Heart left ventricle (tissue), 16 donors: Measurements from ENCODE around the gene ENTR1. TPM values are rescaled to one million over a fixed set of nuclear protein-coding genes. Genes with fewer than 3 reads are reported as not detected.

Experiments
- ATAC-seq, 4 donors: fragments of 200-7000 bp; cut with Tn5 transposase; one replicate each; pipeline ENCODE4 v1.9.1; 2020 to 2022; ENCODE audit warnings: moderate library complexity in 4 of 4, mild to moderate bottlenecking in 3 of 4, moderate number of reproducible peaks in 1 of 4
- DNase-seq, 5 donors: peaks; one replicate each; pipeline ENCODE4 v3.0.0-alpha.2; 2020
- H3K27ac ChIP-seq, 12 donors: fragments of 200-600 bp; sonication (generic) in 4 of 12; one replicate each; pipeline versions ENCODE4 v1.5.0 to v1.8.0; 2016 to 2022; ENCODE audit warnings: mild to moderate bottlenecking in 2 of 12
- H3K27me3 ChIP-seq, 9 donors: fragments of 200-600 bp; sonication (generic) in 2 of 9; one replicate each; pipeline versions ENCODE4 v1.5.1 to v1.8.0; 2016 to 2022; ENCODE audit warnings: mild to moderate bottlenecking in 3 of 9
- H3K36me3 ChIP-seq, 9 donors: fragments of 200-600 bp; sonication (generic) in 2 of 9; one replicate each; pipeline versions ENCODE4 v1.5.0 to v1.8.0; 2018 to 2022; ENCODE audit warnings: mild to moderate bottlenecking in 2 of 9
- H3K4me1 ChIP-seq, 12 donors: fragments of 200-600 bp; sonication (generic) in 4 of 12; one replicate each; pipeline versions ENCODE4 v1.5.0 to v1.8.0; 2016 to 2022; ENCODE audit warnings: mild to moderate bottlenecking in 3 of 12
- H3K4me3 ChIP-seq, 12 donors: fragments of 200-600 bp; sonication (generic) in 4 of 12; one replicate each; pipeline versions ENCODE4 v1.5.0 to v1.8.0; 2017 to 2022; ENCODE audit warnings: mild to moderate bottlenecking in 9 of 12, moderate library complexity in 4 of 12
- H3K9me3 ChIP-seq, 12 donors: fragments of 200-600 bp; sonication (generic) in 4 of 12; one replicate each; pipeline versions ENCODE4 v1.5.0 to v1.8.0; 2016 to 2022; ENCODE audit warnings: mild to moderate bottlenecking in 1 of 12
- CTCF ChIP-seq, 12 donors: fragments of 200-600 bp; sonication (generic) in 4 of 12; IDR thresholded peaks; one replicate each; pipeline versions ENCODE4 v1.5.0 to v1.8.0; 2018 to 2022; ENCODE audit warnings: antibody characterized with exemption in 12 of 12, mild to moderate bottlenecking in 5 of 12
- POLR2A ChIP-seq, 2 donors: fragments of 450-650 bp; IDR thresholded peaks; one replicate each; pipeline ENCODE4 v1.6.1; 2017; ENCODE audit warnings: antibody characterized with exemption in 2 of 2, mild to moderate bottlenecking in 2 of 2, moderate library complexity in 2 of 2
- WGBS, 4 donors: extraction: QIAGEN DNeasy Blood & Tissue Kit in 2 of 4; methylation state at CpG; one replicate each; pipeline versions ENCODE4 v1.1.5 to v1.1.7; 2013 to 2018; 5-methylcytosine and 5-hydroxymethylcytosine counted together
- intact Hi-C, 10 donors: fragments of 100-400 bp; cut with DNase I; formaldehyde crosslinking; loops; one replicate each; pipeline versions ENCODE4 v1.11.1 to v1.14.2; 2022
- polyA plus RNA-seq, 2 donors: library from polyadenylated mRNA; stranded (reverse); fragments of 200-250 nt; gene quantifications; one replicate each; pipeline ENCODE4 v1.2.3, GENCODE V29; 2013
- total RNA-seq, 9 donors: library from RNA; depleted of rRNA in 2 of 9; stranded (reverse); fragments of >200 nt in 2 of 9; fragmentation: NEBNext Ultra II Directional in 3 of 9; extraction: Animal tissue kit (Norgen Biotek cat#: 25700) in 3 of 9; gene quantifications; one replicate each; pipeline versions ENCODE4 v1.1.0 to v1.2.4, GENCODE V29; 2016 to 2023
- donor health status: ischemic (EF 13 %, LVEDD 7.1; RV severe dilation, severe dysfunction).
- donor health status: healthy with polysubstance abuse.
- donor health status: DM: no; HTN: yes; CAD: no.
- donor health status: DM: no; HTN: no; CAD: no.
- donor health status: ischemic (EF 25% LVEDD 6.9; RV normal size, moderate dysfunction).
- donor health status: ischemic (EF 25% LVEDD 5.7; RV mildly dilated, moderate dysfunction).
- donor health status: healthy.
- donor health status: DM: yes; HTN: yes; CAD: no.
- donor health status: ischemic (EF 35%, LVEDD 5.7; RV mildly dilated, moderate dysfunction).
- donor health status: nonischemic (EF 11% LVEDD 7.7; RV severe dilation, severe dysfunction).
- donor health status: DM: yes; HTN: yes; CAD: no.
- donor health status: PGD.
- donor health status: ischemic (EF 29% LVEDD 5.4; RV normal size, mild dysfunction).
- donor health status: nonischemic (EF 23%, LVEDD 6.1; RV moderate dilation, normal function).

The ENTR1 gene
- total and polyA plus RNA-seq, 11 donors: 11.8 to 27.7 (median 18.4) TPM

- intact Hi-C loops: loop anchor here in 6 of 10 donors (2.0 to 10.0 kb wide), 5 partner anchors 36 to 89 kb away; partner anchors contain the start of gene INPP5E (in 1 of the 6)
- ATAC-seq (no peak), DNase-seq (no peak)
- Histone ChIP-seq H3K27me3 (no peaks in the 10 kb centered on the region), H3K36me3 (peaks cover 0 to 62% (median 48%) of the 10 kb centered on the region in 9 donors), H3K27ac (no peak overlapping the region), H3K9me3 (no peaks in the 10 kb centered on the region), H3K4me1 (peaks cover 0 to 38% (median 17%) of the 10 kb centered on the region in 12 donors), H3K4me3 (no peak overlapping the region)
- 88 to 94% (median 90%) methylated on average over 16 to 18 of the region's 18 CpGs for WGBS, 4 donors
- TF ChIP-seq CTCF (IDR thresholded peaks at IDR 0.05) (no peak), POLR2A (IDR thresholded peaks at IDR 0.05) (no peak)
These were observed 9.1 kb downstream of the ENTR1 start for GRCh38 chr9:136401173-136401922.

GRCh38 chr9:136400038-136400834 is 10.2 kb downstream of the ENTR1 start, which contains the start of gene SNAPC4:
Gene SNAPC4, minus strand, starts transcription at chr9:136400170. Its CDS starts 1,742 bp downstream, at chr9:136398428.
- Histone ChIP-seq H3K4me3 (peak within 1 kb of the TSS; percentile 80 to 100 (median 94)), H3K9me3 (no peaks in the 10 kb centered on the region), H3K4me1 (peaks cover 0 to 37% (median 17%) of the 10 kb centered on the region in 12 donors), H3K36me3 (peaks cover 0 to 62% (median 48%) of the 10 kb centered on the region in 9 donors), H3K27me3 (no peaks in the 10 kb centered on the region), H3K27ac (peak within 1 kb of the TSS in 9 of 12 donors; percentile 2 to 75 (median 63))
- peak in 1 of 2 donors; percentile 70 for TF ChIP-seq POLR2A (IDR thresholded peaks at IDR 0.05)
- peak; percentile 78 to 99 (median 98) for TF ChIP-seq CTCF (IDR thresholded peaks at IDR 0.05)
- peak; percentile 75 to 94 (median 92) for ATAC-seq
- WGBS, 4 donors: 6 to 14% (median 9%) methylated on average over 23 to 71 of the region's 71 CpGs
- intact Hi-C loops: loop anchor here in 7 of 10 donors (1.0 to 10.0 kb wide), 7 partner anchors 35 to 88 kb away; partner anchors contain the start of gene INPP5E (in 1 of the 7)
- DNase-seq: peak; percentile 87 to 95 (median 88)

GRCh38 chr9:136399176-136400037 is 11.0 kb downstream of the ENTR1 start:
- no peaks in the 10 kb centered on the region for H3K9me3 ChIP-seq
- ATAC-seq: peak in 2 of 4 donors; percentile 3 to 12
- intact Hi-C loops: loop anchor here in 8 of 10 donors (1.0 to 10.0 kb wide), 8 partner anchors 35 to 87 kb away; partner anchors contain the start of gene INPP5E (in 1 of the 8)
- H3K27me3 ChIP-seq: no peaks in the 10 kb centered on the region
- WGBS, 4 donors: 1 to 5% (median 1%) methylated on average over 23 to 67 of the region's 67 CpGs
- H3K27ac ChIP-seq: peak overlapping the region in 8 of 12 donors; percentile 33 to 75 (median 67)
- H3K4me1 ChIP-seq: peaks cover 0 to 29% (median 17%) of the 10 kb centered on the region in 12 donors
- H3K36me3 ChIP-seq: peaks cover 0 to 62% (median 48%) of the 10 kb centered on the region in 9 donors
- DNase-seq: no peak
- peak overlapping the region; percentile 80 to 100 (median 94) for H3K4me3 ChIP-seq
- TF ChIP-seq POLR2A (IDR thresholded peaks at IDR 0.05) (no peak), CTCF (IDR thresholded peaks at IDR 0.05) (no peak)
